IPS-NIHi7 (cell line): Measurements from ENCODE around the gene PIGO.

ENCODE experiments used
- DNase-seq: peaks from one replicate; pipeline ENCODE4 v3.0.0; 2012; ENCODE audit warnings: mixed read lengths; ENCODE audit errors: extremely low spot score

Gene PIGO

DNA sequence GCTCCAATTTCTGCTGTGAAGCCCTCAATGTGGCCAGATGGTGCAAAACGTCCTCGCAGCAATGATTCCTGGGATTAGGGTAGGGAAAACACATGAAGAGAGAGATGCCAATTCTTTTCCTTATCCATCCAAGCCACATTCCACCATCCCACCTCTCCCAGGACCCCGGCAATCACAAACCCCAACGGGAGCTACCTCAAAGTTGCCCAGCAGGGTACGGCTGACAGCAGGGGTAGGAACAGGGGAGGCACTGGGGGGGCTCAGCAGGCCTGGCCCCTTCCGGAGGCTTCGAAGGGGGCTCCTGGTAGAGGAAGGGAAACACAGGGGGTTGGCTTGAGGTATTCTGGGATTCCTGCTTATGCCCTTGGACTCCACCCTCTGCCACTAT, 9.9 kb upstream of the PIGO start:
- no peak for DNase-seq

DNA sequence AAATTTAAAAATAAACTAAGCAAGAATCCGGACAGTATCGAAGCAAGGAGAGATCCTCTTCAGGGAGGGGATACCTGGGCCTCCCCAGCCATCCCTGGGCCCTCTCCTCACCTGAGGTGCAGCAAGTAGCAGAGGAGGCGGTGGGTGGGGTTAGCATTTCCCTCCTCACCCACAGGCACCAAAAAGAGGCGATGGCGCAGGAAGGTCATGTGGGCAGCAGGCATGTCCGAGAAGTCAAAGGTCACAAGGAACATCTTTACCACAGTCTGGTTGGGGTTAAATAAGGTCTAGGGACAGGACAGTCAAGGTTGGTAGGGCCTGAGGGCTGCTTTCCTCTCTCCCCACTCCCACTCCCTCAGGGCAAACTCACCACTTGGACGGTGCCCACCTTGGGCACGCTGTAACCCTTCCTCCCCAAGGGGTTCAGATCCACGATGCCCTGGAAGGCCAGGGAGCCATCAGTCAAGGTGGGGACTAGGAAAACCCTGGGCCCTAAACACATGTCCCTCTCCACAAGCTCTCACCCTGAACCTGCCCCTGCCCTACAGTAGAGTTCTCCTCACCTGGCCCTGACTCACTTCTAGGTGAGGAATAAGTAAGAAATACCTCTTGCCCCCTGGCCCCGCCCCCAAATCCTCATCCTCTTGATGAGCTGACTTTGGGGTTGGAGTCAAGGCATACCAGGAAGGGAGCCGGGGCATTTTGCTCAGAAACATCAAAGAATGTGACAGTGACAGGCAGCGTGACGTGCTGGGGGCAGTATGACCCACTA, 9.4 kb upstream of the PIGO start:
- DNase-seq = no peak

- DNase-seq = no peak
These were observed 8.7 kb upstream of the PIGO start for GRCh38 chr9:35105126-35105525.

GRCh38 chr9:35104586-35104985, 8.2 kb upstream of the PIGO start:
- DNase-seq = no peak

GRCh38 chr9:35103660-35104191, 7.3 kb upstream of the PIGO start:
- DNase-seq = no peak

- DNase-seq = peak; percentile 94
These were observed 6.6 kb upstream of the PIGO start, which contains the start of gene STOML2 for GRCh38 chr9:35102769-35103659. TSS of gene STOML2 (minus strand) at chr9:35103131. CDS start at chr9:35103094, 37 bp downstream.

- peak; percentile 14 for DNase-seq
These were observed 6.0 kb upstream of the PIGO start for GRCh38 chr9:35102465-35102768.

DNA sequence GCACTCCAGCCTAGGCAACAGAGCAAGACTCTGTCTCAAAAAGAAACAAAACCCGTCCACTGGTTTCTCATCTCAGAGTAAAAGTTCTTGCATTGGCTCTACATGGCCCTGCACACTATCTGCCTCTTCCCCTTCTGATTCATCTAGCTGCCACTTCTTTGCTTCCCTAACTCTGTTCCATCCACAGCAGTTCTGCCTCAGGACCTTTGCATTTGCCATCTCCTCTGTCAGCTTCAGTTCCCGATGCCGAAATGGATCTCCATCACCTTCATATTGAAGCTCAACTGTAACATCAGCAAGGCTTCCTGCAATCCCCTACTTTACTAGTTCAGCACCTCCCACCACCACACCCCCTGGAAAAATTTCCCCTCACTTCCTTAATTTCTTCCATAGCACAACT, 1.2 kb upstream of the PIGO start:
- DNase-seq = no peak

DNA sequence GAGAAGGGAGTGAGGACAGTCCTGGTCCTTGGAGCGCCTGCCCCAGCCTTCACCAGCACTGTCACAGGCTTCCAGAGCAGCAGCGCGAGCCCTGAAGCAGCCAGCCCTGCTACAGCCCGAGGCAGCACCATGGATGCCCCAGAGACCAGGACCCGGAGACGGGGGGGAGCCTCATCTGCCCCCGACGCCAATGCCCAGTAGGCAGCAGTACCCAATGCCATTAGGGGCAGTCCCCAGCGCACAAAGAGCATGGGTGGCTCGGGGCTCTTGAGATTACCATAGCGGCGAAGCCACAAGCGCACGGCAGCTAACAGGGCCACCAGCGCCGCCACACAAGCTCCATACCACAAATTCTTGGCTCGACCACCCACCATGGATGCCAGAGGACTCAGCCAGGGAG, 4.9 kb downstream of the PIGO start:
- no peak for DNase-seq

GRCh38 chr9:35089434-35089833, 7.0 kb downstream of the PIGO start:
- DNase-seq = no peak

DNA sequence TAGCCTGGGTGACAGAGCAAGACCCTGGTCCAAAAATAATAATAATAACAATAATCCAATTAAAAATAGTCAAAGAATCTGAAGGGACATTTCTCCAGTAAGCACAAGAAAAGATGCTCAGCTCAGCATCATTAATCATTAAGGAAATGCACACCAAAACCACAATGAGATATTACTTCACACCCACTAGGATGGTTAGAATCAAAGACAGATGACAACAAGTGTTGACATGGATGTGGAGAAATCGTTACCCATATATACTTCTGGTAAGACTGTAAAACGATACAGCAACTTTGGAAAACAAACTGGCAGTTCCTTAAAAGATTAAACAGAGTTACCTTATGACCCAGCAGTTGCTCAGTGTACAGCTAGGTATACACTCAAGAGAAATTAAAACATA, 11.3 kb downstream of the PIGO start:
- no peak for DNase-seq

- DNase-seq = peak; percentile 94
These were observed 16.7 kb downstream of the PIGO start, which contains the start of gene FANCG for GRCh38 chr9:35079426-35080341. TSS of gene FANCG (minus strand) at chr9:35079942. CDS start at chr9:35079524, 418 bp downstream.

DNA sequence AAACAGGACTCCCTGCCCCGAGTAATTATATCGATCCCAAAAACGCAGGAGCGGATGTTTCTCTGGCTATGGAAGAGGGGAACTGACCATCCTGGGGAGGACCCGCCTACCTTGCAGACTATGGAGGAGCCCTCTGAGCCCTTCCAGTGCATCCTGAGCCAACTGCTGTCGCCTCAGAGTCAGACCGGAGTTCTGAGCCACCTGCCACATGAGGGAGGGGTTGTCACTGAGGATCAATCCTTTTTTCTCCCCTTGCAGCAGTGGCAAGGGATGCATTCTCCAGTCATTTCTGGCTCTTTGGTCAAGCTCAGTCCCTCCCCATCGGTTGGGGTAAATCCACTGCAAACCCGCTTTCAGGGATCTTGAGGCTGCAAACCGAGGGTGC, 17.4 kb downstream of the PIGO start:
- DNase-seq = no peak

- no peak for DNase-seq
These were observed 18.3 kb downstream of the PIGO start for GRCh38 chr9:35078066-35078465.

DNA sequence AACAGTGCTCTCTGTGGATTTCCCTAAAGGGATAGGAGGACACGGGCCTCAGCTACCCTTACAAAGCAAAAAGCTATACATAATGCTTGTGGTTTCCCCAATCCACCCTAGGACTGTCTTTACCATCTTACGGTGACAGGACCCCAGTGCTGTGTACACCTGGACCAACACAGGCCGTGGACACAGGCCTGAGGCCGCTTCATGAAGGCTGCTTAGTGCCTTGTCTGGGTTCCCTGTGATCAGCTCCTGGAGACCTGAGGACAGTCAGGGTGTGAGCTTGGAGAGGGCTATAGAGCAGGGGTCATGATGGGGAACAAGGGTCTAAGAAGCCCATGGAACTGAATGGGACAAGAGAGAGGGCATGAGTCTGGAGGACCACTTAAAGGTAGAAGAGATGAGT, 19.5 kb downstream of the PIGO start:
- DNase-seq = no peak

DNA sequence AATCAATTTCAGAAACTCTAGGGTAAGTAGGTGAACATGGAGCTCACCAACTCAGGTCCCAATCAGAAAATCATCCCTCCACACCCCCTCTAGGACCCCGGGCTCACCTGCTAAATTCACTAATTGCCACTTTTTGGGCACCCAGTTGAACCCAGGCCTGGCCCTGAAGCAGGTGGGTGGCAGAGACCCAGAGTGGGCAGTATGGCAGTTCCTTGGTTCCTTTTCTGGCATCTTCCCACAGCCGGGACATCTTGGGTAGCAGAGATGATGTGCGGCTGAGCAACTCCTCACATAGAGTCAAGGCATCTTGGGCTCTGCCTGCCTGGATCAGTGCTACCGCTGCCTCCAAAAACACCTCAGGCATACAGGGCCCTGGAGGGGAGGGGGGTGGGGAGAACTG, 21.0 kb downstream of the PIGO start:
- no peak for DNase-seq

GRCh38 chr9:35074791-35075190, 21.6 kb downstream of the PIGO start:
- DNase-seq = no peak

DNA sequence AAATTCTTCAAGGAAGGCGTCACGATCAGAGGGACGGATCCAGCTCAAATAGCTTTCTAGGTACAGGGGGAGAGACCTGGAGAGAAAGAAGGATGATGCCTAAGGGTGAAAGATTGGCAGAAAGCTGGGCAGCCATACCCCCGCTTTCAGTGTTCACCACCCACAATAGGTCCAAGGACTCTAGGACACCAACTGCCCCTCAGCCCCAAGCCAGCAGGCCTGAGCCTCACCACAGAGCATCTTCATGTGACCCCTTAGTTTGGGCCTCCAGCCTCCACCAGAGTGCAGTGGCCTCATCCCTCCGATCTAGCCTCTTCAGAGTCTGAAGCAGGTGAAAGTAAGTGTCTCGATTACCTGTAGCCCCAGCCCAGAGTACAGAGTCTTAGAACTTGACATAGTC, 22.2 kb downstream of the PIGO start:
- no peak for DNase-seq

DNA sequence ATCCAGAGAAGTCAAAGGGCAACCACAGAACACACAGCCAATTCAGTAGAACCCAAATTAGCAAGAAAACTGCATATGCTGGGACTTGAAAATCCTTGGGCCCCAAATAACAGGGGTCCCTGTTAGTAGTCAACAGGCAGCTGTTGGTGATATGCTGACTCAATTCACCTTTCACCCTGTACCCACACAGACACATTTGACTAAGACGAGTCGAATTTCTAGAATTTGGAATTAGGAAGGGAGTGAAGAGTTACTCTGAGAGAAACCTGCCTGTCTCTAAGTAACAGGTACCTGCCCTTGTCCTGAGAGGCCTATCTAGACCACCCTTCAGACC, 23.1 kb downstream of the PIGO start:
- no peak for DNase-seq

GRCh38 chr9:35072461-35073278, 23.7 kb downstream of the PIGO start, which contains the start of gene VCP:
TSS of gene VCP (minus strand) at chr9:35072625. CDS start at chr9:35072353, 272 bp downstream.
- peak; percentile 99 for DNase-seq
